WERI-Rb-1 (cell line): ENCODE measurements around the gene CLDN2.

Source experiments
- DNase-seq: peaks from one replicate; pipeline ENCODE4 v3.0.0-alpha.2; 2020
- H3K27ac ChIP-seq: fragments of 250-450 bp; sonication (Bioruptor Pico); 2 replicates; pipeline ENCODE4 v1.5.1; 2020; ENCODE audit warnings: mild to moderate bottlenecking, moderate library complexity
- H3K27me3 ChIP-seq: fragments of 250-450 bp; sonication (Bioruptor Pico); 2 replicates; pipeline ENCODE4 v1.5.1; 2021; ENCODE audit warnings: mild to moderate bottlenecking, low read depth, moderate library complexity; ENCODE audit not compliant: insufficient read depth, severe bottlenecking
- H3K36me3 ChIP-seq: fragments of 250-450 bp; sonication (Bioruptor Pico); 2 replicates; pipeline ENCODE4 v1.5.1; 2020; ENCODE audit warnings: mild to moderate bottlenecking, moderate library complexity
- H3K4me3 ChIP-seq: 2 replicates; pipeline ENCODE4 v1.5.1; 2011; ENCODE audit warnings: low read depth, mild to moderate bottlenecking, control low read depth, low read length
- H3K9me3 ChIP-seq: fragments of 250-450 bp; sonication (Bioruptor Pico); 2 replicates; pipeline ENCODE4 v1.5.1; 2021; ENCODE audit warnings: mild to moderate bottlenecking, moderate library complexity; ENCODE audit not compliant: severe bottlenecking
- CTCF ChIP-seq: IDR thresholded peaks from 2 replicates; pipeline ENCODE4 v1.5.1; 2011; ENCODE audit warnings: low read depth, mild to moderate bottlenecking, control low read depth, inconsistent platforms, low read length

The CLDN2 gene

GRCh38 chrX:106927023-106927422, 6.8 kb downstream of the CLDN2 start:
- Histone ChIP-seq H3K9me3 (no peaks in the 10 kb centered on the region), H3K4me3 (no peak overlapping the region), H3K27ac (no peak overlapping the region), H3K27me3 (peaks cover 13% of the 10 kb centered on the region), H3K36me3 (no peaks in the 10 kb centered on the region)
- no peak for TF ChIP-seq CTCF
- DNase-seq: no peak

DNA sequence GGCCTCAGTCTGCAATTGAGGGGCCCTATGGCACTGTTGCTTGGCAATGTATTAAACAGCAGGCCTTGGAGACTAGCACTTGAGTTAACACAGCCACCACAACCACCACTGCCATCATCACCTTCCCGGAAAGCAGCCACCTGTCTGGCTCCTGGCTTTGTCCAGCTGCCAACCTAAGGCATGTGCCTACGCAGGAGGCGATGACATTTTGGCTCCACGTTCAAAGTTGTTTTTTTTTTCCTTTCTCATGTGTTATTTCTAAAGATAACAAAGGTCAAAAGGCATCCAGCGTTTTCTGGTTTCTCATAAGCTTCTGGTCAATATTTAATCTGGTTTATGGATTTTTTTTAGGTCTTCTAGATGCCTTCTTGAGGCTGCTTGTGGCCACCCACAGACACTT, 7.5 kb downstream of the CLDN2 start:
- Histone ChIP-seq H3K27ac (no peak overlapping the region), H3K9me3 (no peaks in the 10 kb centered on the region), H3K27me3 (peaks cover 13% of the 10 kb centered on the region), H3K36me3 (no peaks in the 10 kb centered on the region), H3K4me3 (no peak overlapping the region)
- no peak for DNase-seq
- TF ChIP-seq CTCF: no peak

- TF ChIP-seq CTCF: no peak
- Histone ChIP-seq H3K27me3 (peaks cover 15% of the 10 kb centered on the region), H3K36me3 (no peaks in the 10 kb centered on the region), H3K27ac (no peak overlapping the region), H3K4me3 (no peak overlapping the region), H3K9me3 (no peaks in the 10 kb centered on the region)
- DNase-seq: no peak
Observed at GRCh38 chrX:106928227-106928626, 8.0 kb downstream of the CLDN2 start.

GRCh38 chrX:106931831-106932491, 11.8 kb downstream of the CLDN2 start:
- DNase-seq: no peak
- no peaks in the 10 kb centered on the region for H3K9me3 ChIP-seq
- no peak overlapping the region for H3K27ac ChIP-seq
- no peak overlapping the region for H3K4me3 ChIP-seq
- no peaks in the 10 kb centered on the region for H3K36me3 ChIP-seq
- H3K27me3 ChIP-seq: peaks cover 9% of the 10 kb centered on the region
- TF ChIP-seq CTCF: no peak

DNA sequence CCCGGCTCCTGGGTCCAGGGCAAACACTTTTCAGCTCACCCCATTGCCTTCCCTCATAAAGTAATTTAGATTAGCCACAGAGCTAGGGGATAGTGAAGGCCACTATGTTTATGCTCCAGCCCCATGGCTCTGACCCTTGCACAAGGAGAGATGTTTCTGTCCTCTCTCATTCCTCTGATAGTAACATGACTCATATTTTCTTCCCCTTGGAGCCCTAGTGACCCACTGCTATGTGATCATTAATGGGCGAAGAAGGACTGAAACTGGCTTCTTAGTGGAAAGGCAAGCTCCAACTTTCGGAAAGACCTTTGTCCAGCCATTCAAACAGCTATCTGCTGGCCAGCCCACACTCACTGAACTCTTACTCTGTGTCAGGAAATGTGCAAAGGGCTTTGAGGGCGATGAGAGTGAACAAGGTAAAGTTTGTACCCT, 12.3 kb downstream of the CLDN2 start:
- DNase-seq: no peak
- no peaks in the 10 kb centered on the region for H3K36me3 ChIP-seq
- no peak overlapping the region for H3K4me3 ChIP-seq
- peaks cover 9% of the 10 kb centered on the region for H3K27me3 ChIP-seq
- no peaks in the 10 kb centered on the region for H3K9me3 ChIP-seq
- TF ChIP-seq CTCF: no peak
- H3K27ac ChIP-seq: no peak overlapping the region

DNA sequence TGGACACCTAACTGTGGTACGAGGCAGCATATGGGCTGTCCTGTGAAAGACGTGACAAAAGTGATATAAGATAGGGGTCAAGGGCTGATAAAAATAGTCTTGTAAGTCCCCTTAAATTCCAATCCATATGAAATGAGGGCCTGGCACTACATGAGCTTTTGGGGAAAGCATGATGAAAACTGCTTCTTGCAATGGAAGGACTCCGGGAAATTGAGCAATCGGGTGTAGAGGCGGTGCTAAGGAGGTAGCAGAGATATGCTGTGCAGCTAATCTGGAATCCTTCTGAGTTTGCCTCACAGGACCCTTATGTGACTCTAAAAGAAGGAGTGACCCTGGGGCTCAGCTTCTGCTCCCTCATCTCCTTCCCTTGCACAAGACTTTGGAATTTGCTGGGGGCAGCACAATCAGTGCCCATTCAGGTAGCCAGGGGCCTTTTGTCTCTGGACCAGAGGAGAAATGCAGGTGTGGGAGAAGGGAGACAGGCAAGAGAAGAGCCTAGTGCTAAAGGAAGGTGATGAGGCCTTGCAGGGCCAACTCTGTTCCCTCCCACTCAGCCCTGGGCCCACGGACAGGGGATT, 12.8 kb downstream of the CLDN2 start:
- no peak for DNase-seq
- no peak overlapping the region for H3K27ac ChIP-seq
- H3K4me3 ChIP-seq: no peak overlapping the region
- peaks cover 9% of the 10 kb centered on the region for H3K27me3 ChIP-seq
- no peak for TF ChIP-seq CTCF
- no peaks in the 10 kb centered on the region for H3K36me3 ChIP-seq
- no peaks in the 10 kb centered on the region for H3K9me3 ChIP-seq
